ENCODE results near the gene HTT. TPM values are rescaled to one million over a fixed set of nuclear protein-coding genes. Genes with fewer than 3 reads are reported as not detected.

HTT gene
- total RNA-seq, 4 donors from 2014 or later: 37.6 to 78.7 (median 56.3) TPM

GRCh38 chr4:3174371-3175338 is 100.2 kb downstream of the HTT start:
- ATAC-seq (ENCODE audit: low FRiP score): no peak
- DNase-seq (ENCODE audit: low spot score): no peak
- TF ChIP-seq CTCF (IDR thresholded peaks at IDR 0.05): no peak

DNA sequence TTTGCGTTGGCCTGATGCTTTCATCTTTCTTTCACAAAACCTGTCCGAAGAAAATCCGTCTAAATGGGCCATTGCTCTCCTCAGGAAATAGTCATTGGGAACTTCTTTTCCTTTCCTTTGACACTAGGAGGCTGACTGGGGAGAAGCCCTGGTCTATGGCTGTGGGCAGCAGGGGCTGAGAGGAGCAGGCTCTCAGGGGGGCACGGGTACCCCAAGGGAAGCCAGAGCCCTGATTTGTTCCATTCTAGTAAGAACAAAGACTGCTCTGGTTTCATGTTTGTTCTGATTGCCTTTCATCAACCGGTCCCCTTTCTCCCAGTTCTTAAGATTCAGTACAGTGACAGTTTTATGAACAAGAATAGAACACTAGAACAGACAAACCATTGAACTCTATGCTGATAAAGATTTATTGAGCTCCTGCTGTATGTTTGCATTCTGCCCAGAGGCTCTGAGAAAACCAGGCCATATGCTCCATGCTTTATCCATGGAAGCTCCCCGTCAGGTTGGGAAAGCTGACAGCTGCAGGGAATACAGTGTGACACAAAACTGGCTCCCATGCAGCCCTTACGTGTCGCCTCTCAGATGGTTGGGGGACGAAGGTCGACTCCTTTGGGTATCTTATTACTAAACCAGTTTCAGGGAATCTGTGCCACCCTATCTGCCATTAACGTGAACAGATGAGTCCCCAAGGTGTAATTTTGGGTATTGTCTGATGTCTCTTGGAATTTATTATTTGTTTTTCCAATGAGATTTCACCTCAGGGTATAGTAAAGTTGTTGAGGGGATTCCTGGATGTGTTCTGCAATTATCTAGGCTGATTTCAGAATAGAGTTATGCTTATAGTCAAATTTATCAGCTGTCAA is 102.1 kb downstream of the HTT start:
- no peak for ATAC-seq (ENCODE audit: low FRiP score)
- TF ChIP-seq CTCF (IDR thresholded peaks at IDR 0.05): no peak
- no peak for DNase-seq (ENCODE audit: low spot score)

DNA sequence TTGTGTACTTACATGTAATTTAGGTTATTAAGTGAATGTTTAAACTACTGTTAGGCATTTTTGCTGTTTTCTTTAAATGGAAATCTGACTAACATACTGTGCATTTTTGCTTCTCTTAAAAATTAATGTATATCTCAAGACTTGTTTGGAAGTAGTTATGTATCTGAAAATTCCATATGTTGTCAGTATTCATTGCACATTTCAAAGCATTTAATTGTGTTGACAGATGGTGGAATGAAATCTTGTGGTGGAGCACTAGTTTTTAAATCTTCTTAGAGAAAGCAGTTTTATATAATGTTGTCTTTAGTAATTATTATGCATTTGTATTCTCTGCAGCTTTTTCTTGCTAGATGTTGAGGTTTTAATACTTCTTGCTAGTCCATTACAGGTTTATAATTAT is 102.9 kb downstream of the HTT start:
- no peak for TF ChIP-seq CTCF (IDR thresholded peaks at IDR 0.05)
- no peak for ATAC-seq (ENCODE audit: low FRiP score)

DNA sequence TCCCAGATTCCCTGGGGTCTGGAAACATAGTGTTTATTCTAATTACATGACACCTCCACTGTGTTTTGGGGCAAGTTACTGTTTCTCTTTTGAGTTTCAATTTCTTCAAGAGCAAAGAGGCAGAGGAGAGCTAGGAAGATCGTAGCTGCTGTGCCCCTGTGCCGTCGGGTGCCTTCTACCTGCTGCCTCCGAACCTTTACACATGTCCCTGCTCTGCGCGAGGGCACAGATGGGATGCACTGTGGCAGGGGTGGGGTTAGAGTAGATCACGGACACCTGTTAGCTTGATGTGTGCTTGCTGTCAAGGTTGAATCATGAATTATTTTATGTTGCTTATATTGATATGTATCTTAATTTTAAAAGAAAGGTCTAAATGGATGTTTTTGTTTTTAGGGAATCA is 103.4 kb downstream of the HTT start:
- ATAC-seq (ENCODE audit: low FRiP score) (no peak), DNase-seq (ENCODE audit: low spot score) (no peak)
- TF ChIP-seq CTCF (IDR thresholded peaks at IDR 0.05): no peak

More for the DNA sequence above, 102.9 kb downstream of the HTT start:
- no peak for DNase-seq (ENCODE audit: low spot score)

DNA sequence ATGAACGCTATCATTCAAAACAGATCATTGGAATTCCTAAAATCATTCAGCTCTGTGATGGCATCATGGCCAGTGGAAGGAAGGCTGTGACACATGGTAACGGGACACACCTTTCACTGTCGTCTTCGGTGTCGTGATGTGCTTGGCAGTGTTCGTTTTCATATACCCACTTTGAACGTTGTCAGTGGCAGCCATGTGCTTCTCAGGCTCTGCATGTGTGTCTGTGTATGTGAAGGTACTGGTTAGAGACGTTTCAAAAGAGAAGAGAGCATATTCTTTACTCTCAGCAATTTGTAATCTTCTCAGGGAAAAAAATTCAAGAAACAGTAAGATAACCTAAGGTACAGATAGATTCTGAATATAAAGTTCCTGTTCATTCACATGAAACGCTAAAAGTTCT is 103.9 kb downstream of the HTT start:
- DNase-seq (ENCODE audit: low spot score) (no peak), ATAC-seq (ENCODE audit: low FRiP score) (no peak)
- no peak for TF ChIP-seq CTCF (IDR thresholded peaks at IDR 0.05)

- no peak for TF ChIP-seq CTCF (IDR thresholded peaks at IDR 0.05)
- ATAC-seq (ENCODE audit: low FRiP score) (no peak), DNase-seq (ENCODE audit: low spot score) (no peak)
Measured at GRCh38 chr4:3179126-3179706, 104.7 kb downstream of the HTT start.

Data from omental fat pad (tissue), 4 donors.